ENCODE measurements around the gene OSBPL5. TPM values are rescaled to one million over a fixed set of nuclear protein-coding genes. Genes with fewer than 3 reads are reported as not detected.
A peak's percentile ranks its signal among the peaks of the same experiment; 100 is the strongest.
"Not testable (repeated sequence)": the region's sequence is repeated elsewhere in the genome, so short reads cannot be mapped to it uniquely, and the experiment has no call there.

The OSBPL5 gene
- polyA plus RNA-seq, 1 donor: 14.1 TPM

- DNase-seq: no peak
- Histone ChIP-seq H3K4me1 (ENCODE audit: control insufficient read depth, insufficient read depth, low read length) (peaks cover 27% of the 10 kb centered on the region), H3K9me3 (ENCODE audit: control insufficient read depth, low read depth, low read length) (no peaks in the 10 kb centered on the region), H3K4me3 (ENCODE audit: low read length) (no peak overlapping the region), H3K36me3 (ENCODE audit: control insufficient read depth, insufficient read depth, low read length) (no peaks in the 10 kb centered on the region), H3K27me3 (ENCODE audit: control insufficient read depth, insufficient read depth, low read length) (peaks cover 36% of the 10 kb centered on the region), H3K27ac (ENCODE audit: low read length) (no peak overlapping the region)
- WGBS (ENCODE audit: insufficient coverage, low lambda C conversion rate): no CpG with 5 or more reads among the region's 31 CpGs
Observed at GRCh38 chr11:3169255-3170043, 4.3 kb upstream of the OSBPL5 start.

GRCh38 chr11:3168742-3169254 lies 3.7 kb upstream of the OSBPL5 start:
- not testable (repeated sequence) for H3K27ac ChIP-seq (ENCODE audit: low read length); H3K36me3 ChIP-seq (ENCODE audit: control insufficient read depth, insufficient read depth, low read length); H3K9me3 ChIP-seq (ENCODE audit: control insufficient read depth, low read depth, low read length); DNase-seq; H3K4me3 ChIP-seq (ENCODE audit: low read length)
- peaks cover 36% of the 10 kb centered on the region for H3K27me3 ChIP-seq (ENCODE audit: control insufficient read depth, insufficient read depth, low read length)
- H3K4me1 ChIP-seq (ENCODE audit: control insufficient read depth, insufficient read depth, low read length): peaks cover 34% of the 10 kb centered on the region
- no CpG with 5 or more reads among the region's 17 CpGs for WGBS (ENCODE audit: insufficient coverage, low lambda C conversion rate)

- peaks cover 2% of the 10 kb centered on the region for H3K36me3 ChIP-seq (ENCODE audit: control insufficient read depth, insufficient read depth, low read length)
- WGBS (ENCODE audit: insufficient coverage, low lambda C conversion rate): 92% methylated on average over 2 of the region's 20 CpGs
- no peaks in the 10 kb centered on the region for H3K9me3 ChIP-seq (ENCODE audit: control insufficient read depth, low read depth, low read length)
- H3K27ac ChIP-seq (ENCODE audit: low read length): no peak overlapping the region
- peaks cover 34% of the 10 kb centered on the region for H3K27me3 ChIP-seq (ENCODE audit: control insufficient read depth, insufficient read depth, low read length)
- H3K4me3 ChIP-seq (ENCODE audit: low read length): no peak overlapping the region
- peaks cover 35% of the 10 kb centered on the region for H3K4me1 ChIP-seq (ENCODE audit: control insufficient read depth, insufficient read depth, low read length)
- DNase-seq: no peak
Observed at GRCh38 chr11:3167143-3168119, 2.3 kb upstream of the OSBPL5 start.

- Histone ChIP-seq H3K27ac (ENCODE audit: low read length) (no peak overlapping the region), H3K4me3 (ENCODE audit: low read length) (no peak overlapping the region), H3K27me3 (ENCODE audit: control insufficient read depth, insufficient read depth, low read length) (peaks cover 33% of the 10 kb centered on the region), H3K36me3 (ENCODE audit: control insufficient read depth, insufficient read depth, low read length) (peaks cover 2% of the 10 kb centered on the region), H3K4me1 (ENCODE audit: control insufficient read depth, insufficient read depth, low read length) (peaks cover 35% of the 10 kb centered on the region), H3K9me3 (ENCODE audit: control insufficient read depth, low read depth, low read length) (no peaks in the 10 kb centered on the region)
- no CpG with 5 or more reads among the region's 25 CpGs for WGBS (ENCODE audit: insufficient coverage, low lambda C conversion rate)
- DNase-seq: peak in 1 of 2 donors; percentile 30
Observed at GRCh38 chr11:3166268-3167142, 1.4 kb upstream of the OSBPL5 start.

GRCh38 chr11:3165916-3166267 lies 782 bp upstream of the OSBPL5 start:
- Histone ChIP-seq H3K4me1 (ENCODE audit: control insufficient read depth, insufficient read depth, low read length) (peaks cover 35% of the 10 kb centered on the region), H3K4me3 (ENCODE audit: low read length) (no peak overlapping the region), H3K27ac (ENCODE audit: low read length) (no peak overlapping the region), H3K27me3 (ENCODE audit: control insufficient read depth, insufficient read depth, low read length) (peaks cover 27% of the 10 kb centered on the region), H3K36me3 (ENCODE audit: control insufficient read depth, insufficient read depth, low read length) (peaks cover 2% of the 10 kb centered on the region), H3K9me3 (ENCODE audit: control insufficient read depth, low read depth, low read length) (no peaks in the 10 kb centered on the region)
- no peak for DNase-seq
- no CpG with 5 or more reads among the region's 5 CpGs for WGBS (ENCODE audit: insufficient coverage, low lambda C conversion rate)

GRCh38 chr11:3164552-3165151 lies 458 bp downstream of the OSBPL5 start:
- H3K9me3 ChIP-seq (ENCODE audit: control insufficient read depth, low read depth, low read length): no peaks in the 10 kb centered on the region
- H3K36me3 ChIP-seq (ENCODE audit: control insufficient read depth, insufficient read depth, low read length): peaks cover 2% of the 10 kb centered on the region
- peaks cover 42% of the 10 kb centered on the region for H3K4me1 ChIP-seq (ENCODE audit: control insufficient read depth, insufficient read depth, low read length)
- DNase-seq: no peak
- WGBS (ENCODE audit: insufficient coverage, low lambda C conversion rate): no CpG with 5 or more reads among the region's 46 CpGs
- H3K4me3 ChIP-seq (ENCODE audit: low read length): peak overlapping the region; percentile 81
- H3K27ac ChIP-seq (ENCODE audit: low read length): no peak overlapping the region
- peaks cover 15% of the 10 kb centered on the region for H3K27me3 ChIP-seq (ENCODE audit: control insufficient read depth, insufficient read depth, low read length)

GRCh38 chr11:3164138-3164551 lies 965 bp downstream of the OSBPL5 start:
- Histone ChIP-seq H3K27ac (ENCODE audit: low read length) (no peak overlapping the region), H3K9me3 (ENCODE audit: control insufficient read depth, low read depth, low read length) (no peaks in the 10 kb centered on the region), H3K36me3 (ENCODE audit: control insufficient read depth, insufficient read depth, low read length) (peaks cover 2% of the 10 kb centered on the region), H3K27me3 (ENCODE audit: control insufficient read depth, insufficient read depth, low read length) (peaks cover 10% of the 10 kb centered on the region), H3K4me3 (ENCODE audit: low read length) (peak overlapping the region; percentile 81), H3K4me1 (ENCODE audit: control insufficient read depth, insufficient read depth, low read length) (peaks cover 43% of the 10 kb centered on the region)
- no peak for DNase-seq
- WGBS (ENCODE audit: insufficient coverage, low lambda C conversion rate): no CpG with 5 or more reads among the region's 13 CpGs

- no peak overlapping the region for H3K27ac ChIP-seq (ENCODE audit: low read length)
- DNase-seq: no peak
- H3K36me3 ChIP-seq (ENCODE audit: control insufficient read depth, insufficient read depth, low read length): peaks cover 2% of the 10 kb centered on the region
- peak overlapping the region; percentile 81 for H3K4me3 ChIP-seq (ENCODE audit: low read length)
- peaks cover 6% of the 10 kb centered on the region for H3K27me3 ChIP-seq (ENCODE audit: control insufficient read depth, insufficient read depth, low read length)
- WGBS (ENCODE audit: insufficient coverage, low lambda C conversion rate): no CpG with 5 or more reads among the region's 15 CpGs
- no peaks in the 10 kb centered on the region for H3K9me3 ChIP-seq (ENCODE audit: control insufficient read depth, low read depth, low read length)
- H3K4me1 ChIP-seq (ENCODE audit: control insufficient read depth, insufficient read depth, low read length): peaks cover 43% of the 10 kb centered on the region
Observed at GRCh38 chr11:3163241-3163981, 1.7 kb downstream of the OSBPL5 start.

Measured in large intestine (tissue), 3 donors.